ENCODE measurements around the gene UQCC3. TPM values are rescaled to one million over a fixed set of nuclear protein-coding genes. Genes with fewer than 3 reads are reported as not detected.

Gene UQCC3
- total and polyA plus RNA-seq, 9 of the 15 experiments (the other 6 are each of a cell fraction or from before 2014, with no cell fraction given), result 3.3 to 44.3 (median 8.0) TPM

DNA sequence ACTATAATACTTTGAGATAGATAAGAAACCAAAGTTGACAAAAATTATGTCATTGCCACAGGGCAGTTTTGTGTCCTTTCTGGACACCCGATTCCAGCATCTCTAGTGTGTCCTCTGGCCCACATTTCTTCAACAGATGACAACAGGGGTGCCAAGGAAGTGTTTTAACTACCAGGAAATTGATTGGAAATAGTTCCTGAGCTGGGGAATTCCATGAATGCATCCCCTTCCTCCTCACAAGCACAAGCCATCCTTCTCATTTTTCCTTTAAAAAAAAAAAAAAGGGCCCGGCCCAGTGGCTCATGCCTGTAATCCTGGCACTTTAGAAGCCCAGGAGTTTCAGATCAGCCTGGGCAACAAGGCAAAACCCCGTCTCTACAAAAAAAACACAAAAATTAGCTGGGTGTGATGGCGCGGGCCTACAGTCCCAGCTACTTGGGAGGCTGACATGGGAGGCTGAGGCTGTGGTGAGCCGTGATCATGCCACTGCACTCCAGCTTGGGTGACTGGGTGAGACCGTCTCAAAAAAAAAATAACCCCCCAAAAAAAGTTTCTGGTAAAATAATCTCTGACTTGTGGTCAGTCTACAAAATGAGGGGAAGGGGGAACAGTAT, 48.9 kb upstream of the UQCC3 start:
- POLR2A ChIA-PET, result interaction anchor here (0.6 to 2.6 kb wide), 10 partner anchors 13 to 233 kb away, joined by 3 to 24 read pairs (median 5); partner anchors contain the start of genes C11orf98, CSKMT, GANAB and MTA2
- intact Hi-C loops (cut with micrococcal nuclease) (loop anchor here (1.0 kb wide), 1 partner anchor 105 kb away; the partner anchor contains the start of gene HNRNPUL2), in situ Hi-C loops (cut with MboI) (loop anchor here (10.0 kb wide), 1 partner anchor 1198 kb away; the partner anchor contains the start of gene CPSF7)
- H3K9me3 ChIP-seq (replicated peaks; ENCODE audit: control insufficient read depth, insufficient read depth, low read depth, low read length), result no peaks in the 10 kb centered on the region
- no peak for ATAC-seq
- no peak overlapping the region for H3K4me3 ChIP-seq
- H3K79me2 ChIP-seq (ENCODE audit: control insufficient read depth, insufficient read depth, low read length), result peaks cover 20% of the 10 kb centered on the region
- no TSS peak for BruUV-seq (replicated peaks)
- H3K4me1 ChIP-seq (replicated peaks in 1 of 2; ENCODE audit: control insufficient read depth in 2 of 2, insufficient read depth in 2 of 2, low read length in 2 of 2), result peaks cover 12% of the 10 kb centered on the region in 2 experiments; a peak in 4 of 5 replicates
- CTCF ChIA-PET (ENCODE audit: low intra/inter-chr PET ratio), result interaction anchor here (1.6 kb wide), 1 partner anchor 10 kb away, joined by 14 read pairs; the partner anchor contains the start of gene EML3
- peak overlapping the region; percentile 93; the same call in 1 of the 2 replicates for H3K4me2 ChIP-seq (ENCODE audit: insufficient read depth, low read length)
- peak overlapping the region; percentile 79 for H2AFZ ChIP-seq (ENCODE audit: low read depth, low read length)
- DNase-seq (ENCODE audit: extremely low read depth in 1 of 4, low spot score in 3 of 4), result no peak
- peaks cover 34% of the 10 kb centered on the region for H3K36me3 ChIP-seq (ENCODE audit: control insufficient read depth, insufficient read depth, low read length)
- H3K9ac ChIP-seq (ENCODE audit: insufficient read depth in 1 of 2, low read depth in 2 of 2, low read length in 2 of 2), result peak overlapping the region; percentile 33 to 85; a peak in 3 of 4 replicates
- no peaks in the 10 kb centered on the region for H3K9me1 ChIP-seq (ENCODE audit: control insufficient read depth, insufficient read depth, low read length)
- FAIRE-seq, result no peak
- peak overlapping the region; percentile 84 for H3K27ac ChIP-seq (ENCODE audit: extremely low read depth, low read depth, low read length)
- WGBS (ENCODE audit: insufficient coverage, low coverage, missing lambda C conversion rate), result 93% methylated on average over 6 of the region's 7 CpGs
- no peaks in the 10 kb centered on the region for H4K20me1 ChIP-seq (replicated peaks; ENCODE audit: control insufficient read depth, insufficient read depth, low read length)
- no peaks in the 10 kb centered on the region for H3K27me3 ChIP-seq (ENCODE audit: control insufficient read depth in 2 of 2, insufficient read depth in 2 of 2, low read length in 2 of 2)
- TF ChIP-seq ZNF212 (CRISPR knock-in tag; IDR thresholded peaks at IDR 0.05) (no peak), SMAD3 (CRISPR knock-in tag; conservative IDR thresholded peaks at IDR 0.05) (no peak), MAFK (IDR thresholded peaks at IDR 0.05; ENCODE audit: low read length) (no peak), ZNF133 (CRISPR knock-in tag; IDR thresholded peaks at IDR 0.05) (no peak), MAX (CRISPR knock-in tag; IDR thresholded peaks at IDR 0.05) (no peak), KLF10 (CRISPR knock-in tag; IDR thresholded peaks at IDR 0.05) (no peak), ZBTB2 (IDR thresholded peaks at IDR 0.05) (0 out of 2 replicates have a peak, but pooled peaks have one; percentile 7), KAT8 (IDR thresholded peaks at IDR 0.05; ENCODE audit: low read depth) (no peak), SMARCA4 (IDR thresholded peaks at IDR 0.05) (0 out of 2 replicates have a peak, but pooled peaks have one; percentile 4), MNT (conservative IDR thresholded peaks at IDR 0.05) (no peak), PHF21A (IDR thresholded peaks at IDR 0.05; ENCODE audit: borderline replicate concordance, low read depth) (no peak), ZBTB9 (CRISPR knock-in tag; IDR thresholded peaks at IDR 0.05) (no peak), CEBPG (CRISPR knock-in tag; IDR thresholded peaks at IDR 0.05) (no peak), CEBPG (tag; conservative IDR thresholded peaks at IDR 0.05 in 1 of 2, IDR thresholded peaks at IDR 0.05 in 1 of 2) (peak in 1 of 2 experiments; percentile 21; a peak in 1 of 4 replicates), SMARCE1 (IDR thresholded peaks at IDR 0.05) (no peak)
- TF ChIP-seq, protein P1, sequence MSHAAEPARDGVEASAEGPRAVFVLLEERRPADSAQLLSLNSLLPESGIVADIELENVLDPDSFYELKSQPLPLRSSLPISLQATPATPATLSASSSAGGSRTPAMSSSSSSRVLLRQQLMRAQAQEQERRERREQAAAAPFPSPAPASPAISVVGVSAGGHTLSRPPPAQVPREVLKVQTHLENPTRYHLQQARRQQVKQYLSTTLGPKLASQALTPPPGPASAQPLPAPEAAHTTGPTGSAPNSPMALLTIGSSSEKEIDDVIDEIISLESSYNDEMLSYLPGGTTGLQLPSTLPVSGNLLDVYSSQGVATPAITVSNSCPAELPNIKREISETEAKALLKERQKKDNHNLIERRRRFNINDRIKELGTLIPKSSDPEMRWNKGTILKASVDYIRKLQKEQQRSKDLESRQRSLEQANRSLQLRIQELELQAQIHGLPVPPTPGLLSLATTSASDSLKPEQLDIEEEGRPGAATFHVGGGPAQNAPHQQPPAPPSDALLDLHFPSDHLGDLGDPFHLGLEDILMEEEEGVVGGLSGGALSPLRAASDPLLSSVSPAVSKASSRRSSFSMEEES (CRISPR knock-in tag; IDR thresholded peaks at IDR 0.05), result no peak
